ENCODE data around the gene TRIAP1. TPM values are rescaled to one million over a fixed set of nuclear protein-coding genes. Genes with fewer than 3 reads are reported as not detected.
"Not testable (repeated sequence)": the region's sequence is repeated elsewhere in the genome, so short reads cannot be mapped to it uniquely, and the experiment has no call there.

The TRIAP1 gene
- total RNA-seq, 1 experiment from 2014 or later = 23.9 TPM

- CTCF ChIA-PET = interaction anchor here (0.7 kb wide), 2 partner anchors 95 to 121 kb away, joined by 3 to 5 read pairs; no protein-coding TSS in a partner anchor
- no peak for TF ChIP-seq TCF7L2 (IDR thresholded peaks at IDR 0.05; ENCODE audit: low read depth, low read length)
- peaks cover 7% of the 10 kb centered on the region; the same call in 1 of the 2 replicates for H3K4me1 ChIP-seq (ENCODE audit: control insufficient read depth, insufficient read depth, low read length)
- no peak overlapping the region for H3K27ac ChIP-seq (ENCODE audit: low read length)
- no peak for ATAC-seq
- BruUV-seq (replicated peaks) = no TSS peak
- H3K4me3 ChIP-seq (ENCODE audit: low read depth in 2 of 2, low read length in 2 of 2) = no peak overlapping the region; a peak in 1 of 4 replicates
- intact Hi-C loops (cut with micrococcal nuclease; ENCODE audit: unreplicated experiment) = no loop called here
- H3K36me3 ChIP-seq (ENCODE audit: control insufficient read depth, insufficient read depth, low read length) = peaks cover 12% of the 10 kb centered on the region; the same call in 1 of the 2 replicates
- H3K27me3 ChIP-seq (ENCODE audit: control insufficient read depth, insufficient read depth, low read length) = no peaks in the 10 kb centered on the region
- no peaks in the 10 kb centered on the region for H3K9me3 ChIP-seq (ENCODE audit: control insufficient read depth, insufficient read depth, low read depth, low read length)
- POLR2A ChIA-PET = no interaction called here
- in situ Hi-C loops (cut with HindIII; ENCODE audit: low pct_unique_long_range_greater_than_20kb, low sequenced_read_pairs) = no loop called here
- no peak for DNase-seq (ENCODE audit: low read depth, low spot score)
These were observed 1.8 kb upstream of the TRIAP1 start for GRCh38 chr12:120447992-120448391.

GRCh38 chr12:120446844-120447178 lies 627 bp upstream of the TRIAP1 start:
- intact Hi-C loops (cut with micrococcal nuclease; ENCODE audit: unreplicated experiment); POLR2A ChIA-PET; BruUV-seq (replicated peaks): not testable (repeated sequence)

GRCh38 chr12:120444676-120445075 lies 1.5 kb downstream of the TRIAP1 start:
- ATAC-seq = no peak
- no peak for DNase-seq (ENCODE audit: low read depth, low spot score)
- H3K36me3 ChIP-seq (ENCODE audit: control insufficient read depth, insufficient read depth, low read length) = peaks cover 10% of the 10 kb centered on the region
- H3K4me1 ChIP-seq (ENCODE audit: control insufficient read depth, insufficient read depth, low read length) = peaks cover 10% of the 10 kb centered on the region
- TF ChIP-seq CTCF (IDR thresholded peaks at IDR 0.05) (no peak), SIN3A (IDR thresholded peaks at IDR 0.05; ENCODE audit: borderline replicate concordance, insufficient read depth, low read depth, low read length) (no peak), REST (IDR thresholded peaks at IDR 0.05; ENCODE audit: insufficient read depth in 1 of 2, low read depth in 2 of 2, low read length in 1 of 2) (no peak), TCF7L2 (IDR thresholded peaks at IDR 0.05; ENCODE audit: low read depth, low read length) (no peak), POLR2AphosphoS5 (IDR thresholded peaks at IDR 0.05; ENCODE audit: low read depth, low read length) (no peak)
- in situ Hi-C loops (cut with HindIII; ENCODE audit: low pct_unique_long_range_greater_than_20kb, low sequenced_read_pairs) = no loop called here
- POLR2A ChIA-PET = no interaction called here
- no peaks in the 10 kb centered on the region for H3K9me3 ChIP-seq (ENCODE audit: control insufficient read depth, insufficient read depth, low read depth, low read length)
- H3K27me3 ChIP-seq (ENCODE audit: control insufficient read depth, insufficient read depth, low read length) = no peaks in the 10 kb centered on the region
- H3K4me3 ChIP-seq (ENCODE audit: low read depth in 2 of 2, low read length in 2 of 2) = no peak overlapping the region
- no peak overlapping the region; the same call in 1 of the 2 replicates for H3K27ac ChIP-seq (ENCODE audit: low read length)
- intact Hi-C loops (cut with micrococcal nuclease; ENCODE audit: unreplicated experiment) = no loop called here
- CTCF ChIA-PET = no interaction called here
- BruUV-seq (replicated peaks) = no TSS peak

More at GRCh38 chr12:120446844-120447178, 627 bp upstream of the TRIAP1 start:
- peak overlapping the region; percentile 95 to 97 for H3K4me3 ChIP-seq (ENCODE audit: low read depth in 2 of 2, low read length in 2 of 2)
- in situ Hi-C loops (cut with HindIII; ENCODE audit: low pct_unique_long_range_greater_than_20kb, low sequenced_read_pairs); H3K27me3 ChIP-seq (ENCODE audit: control insufficient read depth, insufficient read depth, low read length); CTCF ChIA-PET; H3K9me3 ChIP-seq (ENCODE audit: control insufficient read depth, insufficient read depth, low read depth, low read length); DNase-seq (ENCODE audit: low read depth, low spot score); ATAC-seq; H3K4me1 ChIP-seq (ENCODE audit: control insufficient read depth, insufficient read depth, low read length): not testable (repeated sequence)
- H3K27ac ChIP-seq (ENCODE audit: low read length) = peak overlapping the region; percentile 95
- peaks cover 12% of the 10 kb centered on the region; the same call in 1 of the 2 replicates for H3K36me3 ChIP-seq (ENCODE audit: control insufficient read depth, insufficient read depth, low read length)

Measured in Panc1 (cell line).